ENCODE measurements around the gene METTL18.

METTL18 gene

GRCh38 chr1:169785267-169785666 lies 9.4 kb downstream of the METTL18 start:
- no peak for DNase-seq (ENCODE audit: low spot score)

- no peak for DNase-seq (ENCODE audit: low spot score)
Observed at GRCh38 chr1:169784102-169784501, 10.6 kb downstream of the METTL18 start.

GRCh38 chr1:169782596-169782995 lies 12.1 kb downstream of the METTL18 start:
- DNase-seq (ENCODE audit: low spot score) = no peak

GRCh38 chr1:169779970-169780369 lies 14.7 kb downstream of the METTL18 start:
- no peak for DNase-seq (ENCODE audit: low spot score)

GRCh38 chr1:169779150-169779549 lies 15.6 kb downstream of the METTL18 start:
- DNase-seq (ENCODE audit: low spot score) = no peak

- no peak for DNase-seq (ENCODE audit: low spot score)
Observed at GRCh38 chr1:169776440-169776839, 18.3 kb downstream of the METTL18 start.

- DNase-seq (ENCODE audit: low spot score) = no peak
Observed at GRCh38 chr1:169768161-169768560, 26.5 kb downstream of the METTL18 start.

- no peak for DNase-seq (ENCODE audit: low spot score)
Observed at GRCh38 chr1:169765580-169766331, 29.0 kb downstream of the METTL18 start.

GRCh38 chr1:169764919-169765318 lies 29.8 kb downstream of the METTL18 start:
- DNase-seq (ENCODE audit: low spot score) = no peak

GRCh38 chr1:169762699-169763098 lies 32.0 kb downstream of the METTL18 start:
- no peak for DNase-seq (ENCODE audit: low spot score)

- DNase-seq (ENCODE audit: low spot score) = no peak
Observed at GRCh38 chr1:169759038-169759437, 35.7 kb downstream of the METTL18 start.

GRCh38 chr1:169753549-169753948 lies 41.2 kb downstream of the METTL18 start:
- no peak for DNase-seq (ENCODE audit: low spot score)

GRCh38 chr1:169750041-169750440 lies 44.7 kb downstream of the METTL18 start:
- DNase-seq (ENCODE audit: low spot score) = no peak

- DNase-seq (ENCODE audit: low spot score) = no peak
Observed at GRCh38 chr1:169746550-169746949, 48.2 kb downstream of the METTL18 start.

GRCh38 chr1:169745015-169745861 lies 49.5 kb downstream of the METTL18 start:
- peak; percentile 67 for DNase-seq (ENCODE audit: low spot score)

Data from COLO829 (cell line).